ENCODE data around the gene SLC44A3.

Gene SLC44A3

GRCh38 chr1:94901841-94902240 is 81.7 kb downstream of the SLC44A3 start:
- FAIRE-seq (no peak), DNase-seq (ENCODE audit: insufficient read length, low spot score) (no peak)

DNA sequence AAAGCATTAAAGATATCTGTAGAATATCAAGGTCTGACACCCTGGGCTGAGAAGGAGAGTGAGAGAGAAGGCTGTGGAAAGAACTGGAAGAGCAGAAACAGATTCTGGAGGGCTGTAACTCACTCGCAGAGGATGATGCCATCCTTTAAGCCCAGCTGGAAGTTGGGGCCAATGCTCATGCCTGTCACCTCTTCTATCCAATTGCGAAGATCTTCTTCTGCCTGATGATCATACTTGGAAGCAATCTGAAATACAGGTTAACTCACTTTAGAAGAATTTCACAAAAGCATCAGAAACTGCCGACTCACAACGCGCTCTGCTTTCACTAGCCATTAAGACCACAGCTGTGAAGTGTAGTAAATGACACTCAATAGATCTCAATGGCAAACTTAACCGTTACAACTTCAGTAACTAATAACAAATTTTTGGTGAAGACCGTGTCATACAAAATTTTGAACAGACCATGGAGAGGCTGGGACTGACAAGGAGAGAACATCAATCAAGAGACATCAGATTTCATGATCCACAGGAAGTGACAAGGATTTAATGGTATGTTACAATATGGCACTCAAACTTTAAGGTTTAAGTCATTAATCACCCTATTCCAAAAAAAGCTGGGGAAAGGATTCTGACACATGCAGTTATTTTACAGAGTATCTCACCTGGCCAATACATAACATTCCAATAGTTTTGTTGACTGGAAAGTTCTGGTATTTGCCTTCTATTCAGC is 83.3 kb downstream of the SLC44A3 start:
- FAIRE-seq (no peak), DNase-seq (ENCODE audit: insufficient read length, low spot score) (no peak)

DNA sequence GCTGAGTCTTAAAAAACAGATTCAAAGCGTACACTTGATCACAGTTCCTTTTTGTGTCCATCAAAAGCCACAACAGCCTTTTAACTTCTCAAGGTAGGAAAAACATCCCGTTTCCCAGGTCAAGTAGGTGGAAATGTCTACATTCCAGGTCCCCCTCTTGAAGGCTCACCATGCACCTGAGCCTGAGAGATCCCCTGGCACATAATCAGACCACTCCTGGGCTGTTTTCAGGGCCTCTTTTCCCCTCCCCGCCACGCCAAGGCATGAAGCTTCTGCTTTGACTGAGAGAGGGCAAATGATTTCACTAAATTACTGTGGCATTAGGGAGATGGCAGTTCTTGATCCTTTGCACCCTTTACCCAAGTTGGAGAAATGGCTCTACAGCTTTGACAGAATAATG is 85.0 kb downstream of the SLC44A3 start:
- DNase-seq (ENCODE audit: insufficient read length, low spot score) (no peak), FAIRE-seq (no peak)

DNA sequence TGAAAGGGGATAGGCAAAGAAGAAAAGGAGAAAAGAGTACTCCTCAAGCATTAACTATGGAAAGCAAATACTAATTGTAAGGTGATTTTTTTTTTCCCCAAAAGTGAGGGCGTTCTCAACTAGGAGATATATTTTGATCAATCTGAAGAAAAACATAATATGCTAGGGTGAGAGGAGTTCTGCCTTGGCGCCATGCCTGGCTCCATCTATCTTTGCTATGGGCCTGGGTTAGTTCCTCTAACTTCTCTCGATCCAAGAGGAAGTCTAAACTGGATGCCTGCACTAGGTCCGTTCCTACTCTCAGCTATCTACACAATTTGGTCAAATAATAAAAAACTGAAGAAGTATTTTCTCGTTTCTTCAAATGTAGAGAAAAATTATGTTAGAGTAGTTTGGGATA is 86.2 kb downstream of the SLC44A3 start:
- DNase-seq (ENCODE audit: insufficient read length, low spot score) (no peak), FAIRE-seq (no peak)

DNA sequence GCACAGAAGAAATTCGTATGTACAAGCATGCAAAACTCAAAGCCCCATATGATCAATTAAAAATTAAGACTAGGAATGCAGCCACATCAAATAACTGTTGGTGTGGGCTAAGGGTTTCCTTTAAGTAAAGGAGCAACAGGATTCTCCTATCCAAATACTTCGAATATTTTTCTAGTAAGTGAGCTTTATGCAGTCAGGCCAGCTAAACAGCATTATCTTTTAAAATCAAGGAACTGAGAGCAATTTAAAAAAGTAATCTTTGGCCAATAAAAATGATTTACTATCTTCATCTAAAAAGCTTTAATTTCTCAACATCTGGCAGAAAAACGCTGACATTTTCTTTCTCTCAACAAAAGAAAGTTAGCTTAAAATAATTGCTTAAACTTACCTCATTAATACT is 87.0 kb downstream of the SLC44A3 start:
- DNase-seq (ENCODE audit: insufficient read length, low spot score): no peak
- no peak for FAIRE-seq

- FAIRE-seq: no peak
These were observed 88.0 kb downstream of the SLC44A3 start for GRCh38 chr1:94908190-94908589.

GRCh38 chr1:94908965-94909364 is 88.8 kb downstream of the SLC44A3 start:
- no peak for FAIRE-seq
- DNase-seq (ENCODE audit: insufficient read length, low spot score): no peak

More at GRCh38 chr1:94908190-94908589, 88.0 kb downstream of the SLC44A3 start:
- no peak for DNase-seq (ENCODE audit: insufficient read length, low spot score)

GRCh38 chr1:94909486-94909885 is 89.3 kb downstream of the SLC44A3 start:
- DNase-seq (ENCODE audit: insufficient read length, low spot score) (no peak), FAIRE-seq (no peak)

GRCh38 chr1:94912263-94913184 is 92.4 kb downstream of the SLC44A3 start:
- no peak for FAIRE-seq

DNA sequence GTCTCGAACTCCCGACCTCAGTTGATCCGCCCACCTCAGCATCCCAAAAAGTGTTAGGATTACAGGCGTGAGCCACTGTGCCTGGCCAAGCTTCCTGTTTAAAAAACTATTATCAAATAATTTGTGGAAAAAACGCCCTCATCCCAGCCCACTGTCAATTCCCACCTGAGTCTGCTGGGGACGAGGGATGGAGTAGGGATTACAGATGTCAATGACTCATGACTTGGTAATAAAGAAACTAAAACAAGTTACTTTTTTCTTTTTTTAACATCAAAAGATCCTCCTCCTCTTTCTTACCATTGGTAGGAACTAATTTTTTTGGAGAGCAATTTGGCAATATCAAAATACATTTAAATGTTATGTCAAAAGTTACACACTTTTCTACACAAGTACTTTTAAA is 97.1 kb downstream of the SLC44A3 start:
- FAIRE-seq (no peak), DNase-seq (ENCODE audit: insufficient read length, low spot score) (no peak)

More at GRCh38 chr1:94912263-94913184, 92.4 kb downstream of the SLC44A3 start:
- no peak for DNase-seq (ENCODE audit: insufficient read length, low spot score)

DNA sequence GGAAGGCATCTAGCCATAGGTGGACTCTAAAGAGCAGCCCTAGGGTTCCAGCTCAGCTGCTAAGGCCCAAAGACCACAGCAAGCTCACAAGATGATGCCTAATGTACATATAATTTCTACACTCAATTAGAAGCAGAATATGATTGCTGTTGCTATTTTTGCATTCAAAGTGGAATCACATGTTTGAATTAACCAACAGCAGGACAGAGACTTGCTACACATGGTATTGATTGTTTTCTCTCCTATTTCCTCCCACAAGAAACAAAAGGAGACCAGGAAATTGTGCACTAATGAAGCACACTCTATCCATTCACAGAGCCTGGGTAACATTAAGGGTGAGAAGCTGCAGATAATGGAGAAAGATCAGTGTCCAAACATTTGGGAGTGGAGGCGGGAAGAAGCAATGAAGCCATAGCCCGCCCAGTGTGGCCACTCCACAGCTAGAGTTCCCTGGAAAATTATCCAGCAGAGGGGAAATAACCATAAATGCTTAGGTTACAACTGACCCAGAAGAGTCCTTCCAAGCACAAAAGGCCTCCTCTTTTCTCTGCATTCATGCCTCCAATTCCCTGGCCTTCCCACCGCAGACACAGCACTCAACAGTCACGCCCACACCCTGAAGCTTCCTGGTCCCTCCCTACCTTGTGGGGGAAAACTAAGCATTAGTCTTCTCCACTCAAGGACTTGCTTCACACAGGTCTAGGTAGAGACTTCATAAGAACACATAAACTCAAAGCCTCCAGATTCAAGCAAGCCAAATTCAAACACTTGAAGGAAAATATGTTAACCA is 99.3 kb downstream of the SLC44A3 start:
- DNase-seq (ENCODE audit: insufficient read length, low spot score) (no peak), FAIRE-seq (no peak)

- no peak for FAIRE-seq
- no peak for DNase-seq (ENCODE audit: insufficient read length, low spot score)
These were observed 99.9 kb downstream of the SLC44A3 start for GRCh38 chr1:94920061-94920460.

DNA sequence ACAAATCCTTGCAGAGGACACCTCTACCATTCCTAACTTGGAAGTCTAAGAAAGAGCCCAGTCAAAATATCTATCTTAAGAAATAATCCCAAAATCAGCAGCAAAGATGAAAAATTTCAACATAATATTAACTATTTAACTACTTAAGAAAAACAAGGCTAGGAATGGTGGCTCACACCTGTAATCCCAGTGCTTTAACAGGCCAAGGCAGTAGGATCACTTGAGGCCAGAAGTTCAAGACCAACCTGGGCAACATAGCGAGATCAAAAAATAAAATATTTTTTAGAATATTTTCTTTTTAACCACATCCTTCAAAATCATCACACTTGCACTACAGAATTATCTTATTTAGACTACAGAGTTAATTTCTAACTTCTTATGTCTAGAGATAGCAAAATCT is 101.8 kb downstream of the SLC44A3 start:
- DNase-seq (ENCODE audit: insufficient read length, low spot score): no peak
- no peak for FAIRE-seq

DNA sequence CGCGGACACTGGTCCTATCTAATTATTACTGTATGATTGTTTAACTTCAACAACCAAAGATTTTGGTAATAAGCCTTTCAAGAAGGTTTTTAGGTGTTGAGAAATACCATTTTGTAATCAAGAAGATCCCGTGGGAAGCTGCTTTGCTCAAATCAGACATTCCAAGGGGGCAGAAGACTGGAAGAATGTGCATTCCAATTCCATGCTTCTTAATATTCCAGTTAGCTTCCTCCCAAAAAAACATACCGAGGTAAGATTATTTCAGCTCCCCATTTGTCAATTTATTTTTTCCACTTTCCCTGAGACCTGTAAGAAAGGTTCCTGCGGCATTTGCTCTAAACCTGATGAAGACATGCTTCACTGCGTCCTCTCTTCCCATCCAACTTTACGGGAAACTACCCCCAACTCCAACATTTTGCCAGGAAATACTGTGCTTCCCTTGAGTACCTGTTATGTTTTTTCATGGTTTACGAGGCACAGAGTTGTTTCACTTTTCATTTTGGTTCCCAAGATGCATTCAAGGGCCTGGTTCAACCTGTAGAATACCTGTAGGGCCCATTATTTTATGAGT is 102.7 kb downstream of the SLC44A3 start:
- no peak for DNase-seq (ENCODE audit: insufficient read length, low spot score)
- FAIRE-seq: no peak

DNA sequence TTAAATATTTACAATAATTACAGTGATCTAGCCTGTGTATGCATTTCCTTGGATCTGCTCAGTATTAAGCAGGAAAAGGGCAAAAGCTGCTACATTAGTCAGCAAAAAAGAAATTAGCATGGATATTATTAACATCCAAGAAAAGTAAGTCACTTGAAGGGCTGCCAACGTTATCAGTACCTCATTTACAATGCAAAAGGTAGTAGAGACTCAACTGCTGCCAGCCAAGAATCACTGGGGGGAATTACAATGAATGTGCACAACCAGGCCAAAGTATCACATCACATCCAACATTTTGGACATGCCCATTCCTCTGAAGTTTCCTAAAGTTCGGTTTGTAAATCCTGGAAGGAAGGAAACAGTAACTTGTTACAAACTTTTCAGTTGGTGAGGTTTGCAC is 104.8 kb downstream of the SLC44A3 start:
- no peak for DNase-seq (ENCODE audit: insufficient read length, low spot score)
- no peak for FAIRE-seq

DNA sequence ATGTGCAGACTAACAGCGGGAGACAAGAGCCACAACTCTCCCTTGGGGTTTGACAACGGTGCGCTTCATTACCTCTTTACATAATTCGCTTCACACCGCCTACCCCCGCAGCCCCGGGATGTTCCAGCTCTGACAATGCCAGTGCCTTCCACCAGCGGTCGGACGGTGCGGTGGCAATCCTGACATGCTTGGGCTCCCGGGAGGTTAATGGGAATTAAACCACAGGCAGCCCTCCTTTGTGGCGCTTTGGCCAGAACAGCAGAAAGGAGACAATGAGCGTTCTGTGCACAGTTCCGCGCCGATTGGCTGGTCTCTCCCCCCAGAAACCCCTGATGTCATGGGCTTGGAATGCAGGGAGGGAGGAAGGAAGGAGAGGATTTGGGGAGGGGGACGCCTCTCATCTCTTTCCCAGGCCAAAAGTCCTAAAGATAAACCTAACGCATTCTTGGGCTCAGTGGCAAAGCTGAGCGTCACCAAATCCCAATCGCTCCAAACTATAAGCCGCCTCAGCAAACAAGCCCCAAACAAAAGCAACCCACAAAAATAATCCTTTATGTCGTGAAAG is 105.5 kb downstream of the SLC44A3 start:
- no peak for DNase-seq (ENCODE audit: insufficient read length, low spot score)
- no peak for FAIRE-seq

- DNase-seq (ENCODE audit: insufficient read length, low spot score) (no peak), FAIRE-seq (no peak)
These were observed 106.2 kb downstream of the SLC44A3 start for GRCh38 chr1:94926126-94926914.

GRCh38 chr1:94926915-94927404 is 106.8 kb downstream of the SLC44A3 start, which contains the start of gene CNN3:
Gene CNN3, minus strand, starts transcription at chr1:94927110. Its CDS starts 216 bp downstream, at chr1:94926894.
- peak; percentile 45 for DNase-seq (ENCODE audit: insufficient read length, low spot score)
- no peak for FAIRE-seq

- FAIRE-seq (no peak), DNase-seq (ENCODE audit: insufficient read length, low spot score) (no peak)
These were observed 107.4 kb downstream of the SLC44A3 start for GRCh38 chr1:94927405-94928175.

Data from GM19239 (cell line).